NCI-H2029 treated with DMSO at 0.1 percent for 48 hours (cell line): ENCODE data around the gene EPAS1.
A peak's percentile ranks its signal among the peaks of the same experiment; 100 is the strongest.

Source experiments
- DNase-seq: peaks from one replicate; lab custom pipeline; 2025; lab: John Stamatoyannopoulos, UW

EPAS1 gene

GRCh38 chr2:46303233-46303632, 6.0 kb downstream of the EPAS1 start:
- no peak for DNase-seq

GRCh38 chr2:46303822-46304221, 6.6 kb downstream of the EPAS1 start:
- DNase-seq = no peak

- DNase-seq = no peak
Observed at GRCh38 chr2:46304635-46305034, 7.4 kb downstream of the EPAS1 start.

- DNase-seq = no peak
Observed at GRCh38 chr2:46305187-46305586, 8.0 kb downstream of the EPAS1 start.

GRCh38 chr2:46305767-46306166, 8.6 kb downstream of the EPAS1 start:
- no peak for DNase-seq

GRCh38 chr2:46306330-46306751, 9.1 kb downstream of the EPAS1 start:
- peak; percentile 94 for DNase-seq

GRCh38 chr2:46306988-46307655, 9.9 kb downstream of the EPAS1 start:
- peak; percentile 69 for DNase-seq

GRCh38 chr2:46308081-46308480, 10.9 kb downstream of the EPAS1 start:
- peak; percentile 36 for DNase-seq

GRCh38 chr2:46308629-46309028, 11.4 kb downstream of the EPAS1 start:
- DNase-seq = no peak

- no peak for DNase-seq
Observed at GRCh38 chr2:46309052-46309953, 12.1 kb downstream of the EPAS1 start.

- no peak for DNase-seq
Observed at GRCh38 chr2:46310446-46310845, 13.2 kb downstream of the EPAS1 start.

GRCh38 chr2:46311651-46312223, 14.5 kb downstream of the EPAS1 start:
- DNase-seq = no peak

- DNase-seq = no peak
Observed at GRCh38 chr2:46313063-46313462, 15.9 kb downstream of the EPAS1 start.

- DNase-seq = no peak
Observed at GRCh38 chr2:46314065-46314835, 17.0 kb downstream of the EPAS1 start.

GRCh38 chr2:46315103-46315890, 18.1 kb downstream of the EPAS1 start:
- peak; percentile 16 for DNase-seq

GRCh38 chr2:46317094-46317486, 19.9 kb downstream of the EPAS1 start:
- no peak for DNase-seq

GRCh38 chr2:46318579-46319460, 21.6 kb downstream of the EPAS1 start:
- DNase-seq = no peak

- DNase-seq = no peak
Observed at GRCh38 chr2:46319711-46320110, 22.5 kb downstream of the EPAS1 start.

GRCh38 chr2:46320141-46320567, 22.9 kb downstream of the EPAS1 start:
- no peak for DNase-seq

- DNase-seq = no peak
Observed at GRCh38 chr2:46323730-46324129, 26.5 kb downstream of the EPAS1 start.
